PC-3 (cell line): ENCODE data around the gene PDIA6.

Source experiments
- EZH2 ChIP-seq: fragments of 300-600 bp; sonication (generic); IDR thresholded peaks from one replicate; pipeline ENCODE4 v1.6.1; 2017; ENCODE audit warnings: antibody characterized with exemption, mild to moderate bottlenecking, low read length; ENCODE audit not compliant: unreplicated experiment
- TF ChIP-seq, protein P1 (sequence below): fragments of 300-600 bp; sonication (generic); conservative IDR thresholded peaks from 2 replicates; pipeline ENCODE4 v1.5.1; 2017; ENCODE audit warnings: antibody characterized with exemption, low read depth, mild to moderate bottlenecking, low read length

DNA sequence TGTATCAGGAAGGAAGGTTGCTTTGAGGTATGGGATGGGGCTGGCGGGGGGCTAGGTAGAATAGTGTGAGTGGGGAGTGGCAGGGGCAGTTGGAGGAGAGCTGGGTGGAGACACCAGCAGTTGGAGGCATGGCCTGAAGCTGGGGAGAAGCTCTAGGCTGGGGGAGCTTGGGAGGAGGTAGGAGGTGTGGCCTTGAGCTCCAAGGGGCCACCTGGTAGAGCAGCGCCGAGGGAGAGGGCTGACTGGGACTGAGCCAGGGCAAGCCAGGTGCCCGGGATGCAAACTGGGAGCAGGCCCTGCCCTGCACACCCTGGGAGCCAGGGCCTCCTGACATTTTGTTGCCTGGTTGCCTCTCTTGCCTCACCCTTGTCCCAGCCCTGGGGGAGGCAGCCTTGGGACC lies 33.1 kb upstream of the PDIA6 start:
- TF ChIP-seq, protein P1, sequence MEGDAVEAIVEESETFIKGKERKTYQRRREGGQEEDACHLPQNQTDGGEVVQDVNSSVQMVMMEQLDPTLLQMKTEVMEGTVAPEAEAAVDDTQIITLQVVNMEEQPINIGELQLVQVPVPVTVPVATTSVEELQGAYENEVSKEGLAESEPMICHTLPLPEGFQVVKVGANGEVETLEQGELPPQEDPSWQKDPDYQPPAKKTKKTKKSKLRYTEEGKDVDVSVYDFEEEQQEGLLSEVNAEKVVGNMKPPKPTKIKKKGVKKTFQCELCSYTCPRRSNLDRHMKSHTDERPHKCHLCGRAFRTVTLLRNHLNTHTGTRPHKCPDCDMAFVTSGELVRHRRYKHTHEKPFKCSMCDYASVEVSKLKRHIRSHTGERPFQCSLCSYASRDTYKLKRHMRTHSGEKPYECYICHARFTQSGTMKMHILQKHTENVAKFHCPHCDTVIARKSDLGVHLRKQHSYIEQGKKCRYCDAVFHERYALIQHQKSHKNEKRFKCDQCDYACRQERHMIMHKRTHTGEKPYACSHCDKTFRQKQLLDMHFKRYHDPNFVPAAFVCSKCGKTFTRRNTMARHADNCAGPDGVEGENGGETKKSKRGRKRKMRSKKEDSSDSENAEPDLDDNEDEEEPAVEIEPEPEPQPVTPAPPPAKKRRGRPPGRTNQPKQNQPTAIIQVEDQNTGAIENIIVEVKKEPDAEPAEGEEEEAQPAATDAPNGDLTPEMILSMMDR = no peak
- TF ChIP-seq EZH2 = no peak
